Fibroblast of skin of left biceps (primary cell): ENCODE measurements around the gene SSC4D.
"Not testable (repeated sequence)": the region's sequence is repeated elsewhere in the genome, so short reads cannot be mapped to it uniquely, and the experiment has no call there.

Experiments used
- DNase-seq, 2 experiments: peaks; one replicate each; pipeline ENCODE4 v3.0.0-alpha.2; 2013; ENCODE audit warnings: low read depth in 2 of 2

The SSC4D gene

DNA sequence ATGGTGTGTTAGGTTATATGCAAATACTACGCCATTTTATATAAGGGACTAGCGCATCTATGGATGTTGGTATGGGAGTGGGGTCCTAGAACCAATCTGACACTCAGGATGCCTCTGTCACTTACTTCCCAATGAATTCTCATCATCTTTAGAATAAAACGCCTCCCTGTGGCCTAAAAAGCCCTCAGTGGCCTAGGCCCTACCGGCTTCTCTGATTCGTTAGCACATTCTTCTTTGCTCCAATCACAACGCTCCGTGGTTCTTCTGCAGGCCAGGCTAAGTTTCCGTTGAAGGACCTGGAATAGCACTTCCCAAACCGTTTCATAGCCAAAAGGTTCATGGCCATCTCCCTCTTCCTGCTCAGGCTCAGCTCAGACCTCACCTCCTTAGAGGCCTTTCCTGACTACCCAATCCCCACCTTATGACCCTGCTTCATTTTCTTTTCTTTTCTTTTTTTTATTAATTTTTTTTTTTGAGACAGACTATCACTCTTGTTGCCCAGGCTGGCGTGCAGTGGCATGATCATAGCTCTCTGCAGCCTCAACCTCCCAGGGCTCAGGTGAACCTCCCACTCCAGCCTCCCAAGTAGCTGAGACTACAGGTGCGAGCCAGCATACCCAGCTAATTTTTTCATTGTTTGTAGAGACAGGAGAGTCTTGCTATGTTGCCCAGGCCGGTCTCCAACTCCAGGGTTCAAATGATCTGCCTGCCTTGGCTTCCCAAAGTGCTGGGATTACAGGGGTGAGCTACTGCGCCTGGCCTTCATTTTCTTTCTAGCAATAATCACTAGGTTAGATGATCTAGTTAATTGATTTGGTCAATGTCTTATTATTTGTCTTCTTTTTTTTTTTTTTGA, 26.2 kb downstream of the SSC4D start:
- no peak for DNase-seq

DNA sequence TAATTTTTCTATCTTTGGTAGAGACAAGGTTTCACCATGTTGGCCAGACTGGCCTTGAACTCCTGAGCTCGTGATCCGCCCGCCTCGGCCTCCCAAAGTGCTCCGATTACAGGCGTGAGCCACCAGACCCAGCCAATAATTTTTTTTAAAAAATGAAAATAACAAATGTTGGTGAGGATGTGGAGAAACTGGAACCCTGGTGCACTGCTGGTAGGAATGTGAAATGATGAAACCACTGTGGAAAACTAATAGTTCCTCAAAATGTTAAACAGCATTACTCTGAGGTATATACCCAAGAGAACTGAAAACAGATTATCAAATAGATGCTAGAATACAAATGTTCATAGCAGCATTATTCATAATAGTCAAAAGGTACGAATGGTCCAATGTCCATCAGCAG, 27.7 kb downstream of the SSC4D start:
- DNase-seq = no peak

DNA sequence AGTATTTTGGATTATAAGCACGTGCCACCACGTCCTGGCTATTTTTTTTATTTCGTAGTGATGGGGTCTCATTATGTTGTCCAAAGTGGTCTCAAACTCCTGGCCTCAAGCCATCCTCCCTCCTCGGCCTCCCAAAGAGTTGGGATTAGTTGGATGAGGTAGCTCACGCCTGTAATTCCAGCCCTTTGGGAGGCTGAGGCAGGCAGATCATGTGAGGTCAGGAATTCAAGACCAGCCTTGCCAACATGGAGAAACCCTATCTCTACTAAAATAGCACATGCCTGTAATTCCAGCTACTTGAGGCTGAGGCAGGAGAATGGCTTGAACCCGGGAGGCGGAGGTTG, 28.9 kb downstream of the SSC4D start:
- no peak for DNase-seq

DNA sequence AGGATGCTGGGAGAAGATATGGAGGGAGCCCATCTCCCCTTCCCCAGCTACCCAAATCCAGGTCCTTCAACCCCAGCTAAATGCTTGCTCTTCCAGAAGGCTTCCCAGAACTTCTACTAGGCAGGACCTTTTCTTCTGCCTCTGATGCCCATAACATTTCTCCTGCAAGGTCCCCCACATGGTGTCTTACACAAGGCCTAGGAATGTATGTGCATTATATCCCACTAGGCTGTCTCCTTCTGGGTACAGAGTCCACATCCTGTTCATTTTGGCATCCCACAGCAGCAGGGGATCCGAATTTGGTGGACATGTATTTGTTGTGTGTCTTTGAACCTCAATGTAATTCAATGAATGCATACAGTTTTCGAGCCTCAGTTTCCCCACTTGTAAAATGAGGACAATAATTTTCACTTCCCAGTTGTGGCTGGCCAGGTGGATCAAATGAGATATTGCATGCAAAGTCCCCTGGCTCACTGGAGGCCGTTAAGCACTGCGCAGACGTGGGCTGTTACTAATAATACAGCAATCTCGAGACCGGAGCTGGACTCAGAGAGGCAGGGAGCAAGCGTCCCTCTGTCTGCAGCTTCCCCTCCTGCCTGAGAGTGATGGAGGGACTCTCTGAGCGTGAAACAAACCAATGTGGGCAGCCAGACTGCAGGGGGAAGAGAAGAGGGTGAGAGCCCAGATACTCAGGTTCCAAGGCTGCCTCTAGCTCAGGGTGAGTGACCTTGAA, 32.1 kb downstream of the SSC4D start:
- no peak for DNase-seq

- DNase-seq = no peak
These were observed 34.2 kb downstream of the SSC4D start for GRCh38 chr7:76375251-76375650.

DNA sequence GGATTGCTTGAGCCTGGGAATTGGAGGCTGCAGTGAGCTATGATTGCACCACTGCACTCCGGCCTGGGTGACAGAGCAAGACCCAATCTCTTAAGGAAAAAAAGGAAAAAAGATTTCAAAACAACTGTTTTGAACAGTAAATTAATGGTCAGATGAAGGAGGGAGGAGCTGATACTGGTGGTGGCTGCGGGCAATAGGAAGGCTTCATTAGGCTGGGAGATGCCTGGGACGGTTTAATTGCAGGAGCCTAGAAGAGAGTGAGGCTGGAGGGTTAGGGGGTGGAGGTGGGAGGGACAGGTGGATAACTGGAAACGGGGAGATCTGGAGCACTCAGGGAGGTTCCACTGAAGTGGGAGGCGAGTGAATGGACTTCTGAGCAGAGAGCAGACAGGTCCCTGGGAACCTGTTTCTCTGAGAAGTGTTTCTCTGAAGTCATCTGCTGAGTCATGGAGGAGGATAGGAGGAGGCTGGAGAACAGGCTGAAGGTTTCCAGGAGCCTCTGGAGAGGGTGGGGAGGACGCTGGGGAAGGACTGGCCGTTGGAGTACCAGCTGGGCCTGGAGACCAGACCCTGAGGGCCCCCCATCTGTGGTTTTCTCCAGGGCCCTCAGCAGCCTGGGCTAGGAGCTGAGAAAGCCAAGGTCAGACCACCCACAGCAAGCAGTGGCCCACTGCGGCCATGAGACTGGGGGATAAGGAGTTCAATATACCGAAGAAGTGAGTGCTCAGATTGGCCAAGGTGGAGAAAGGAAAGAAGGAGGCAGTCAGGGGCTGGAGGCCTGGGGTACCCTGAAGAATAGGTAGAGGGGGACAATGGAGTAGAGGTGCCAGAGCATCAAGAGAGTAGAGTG, 36.3 kb downstream of the SSC4D start:
- DNase-seq = no peak

- DNase-seq = no peak
These were observed 38.1 kb downstream of the SSC4D start for GRCh38 chr7:76371396-76371795.

- no peak for DNase-seq
These were observed 40.5 kb downstream of the SSC4D start for GRCh38 chr7:76369018-76369417.

DNA sequence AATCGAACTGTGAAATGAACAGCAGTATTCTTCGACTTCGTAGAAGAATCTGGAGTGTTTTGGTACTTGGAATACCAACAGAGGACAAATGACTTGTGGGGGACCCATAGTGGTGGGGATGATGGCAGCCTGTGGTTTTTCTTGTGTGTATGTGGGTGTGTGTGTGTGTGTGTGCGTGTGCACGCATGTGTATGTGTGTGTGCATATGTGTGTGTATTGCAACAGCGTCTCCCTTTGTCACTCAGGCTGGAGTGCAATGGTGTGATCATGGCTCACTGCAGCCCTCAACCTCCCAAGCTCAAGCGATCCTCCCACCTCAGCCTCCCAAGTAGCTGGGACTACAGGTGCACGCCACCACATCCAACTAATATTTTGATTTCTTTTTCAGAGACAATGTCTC, 41.3 kb downstream of the SSC4D start:
- no peak for DNase-seq

DNA sequence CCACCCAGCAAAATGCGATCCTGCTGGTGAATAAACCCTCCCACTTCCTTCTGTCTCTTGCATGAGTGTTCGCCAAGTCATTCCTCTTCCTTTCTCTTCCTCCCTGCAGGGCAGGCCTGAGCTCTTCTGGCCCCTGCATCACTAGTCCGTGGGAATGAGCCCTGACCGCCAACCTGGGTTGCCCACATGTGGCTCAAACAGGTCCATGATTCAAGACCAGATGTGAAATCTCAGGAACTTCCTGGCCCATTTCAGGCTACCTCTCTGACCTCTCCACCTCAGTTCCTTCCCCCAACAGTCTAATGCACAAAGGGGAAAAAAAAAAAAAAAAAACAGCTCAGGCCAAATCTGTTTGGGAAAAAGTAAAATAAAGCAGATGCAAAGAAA, 45.3 kb downstream of the SSC4D start:
- no peak for DNase-seq

DNA sequence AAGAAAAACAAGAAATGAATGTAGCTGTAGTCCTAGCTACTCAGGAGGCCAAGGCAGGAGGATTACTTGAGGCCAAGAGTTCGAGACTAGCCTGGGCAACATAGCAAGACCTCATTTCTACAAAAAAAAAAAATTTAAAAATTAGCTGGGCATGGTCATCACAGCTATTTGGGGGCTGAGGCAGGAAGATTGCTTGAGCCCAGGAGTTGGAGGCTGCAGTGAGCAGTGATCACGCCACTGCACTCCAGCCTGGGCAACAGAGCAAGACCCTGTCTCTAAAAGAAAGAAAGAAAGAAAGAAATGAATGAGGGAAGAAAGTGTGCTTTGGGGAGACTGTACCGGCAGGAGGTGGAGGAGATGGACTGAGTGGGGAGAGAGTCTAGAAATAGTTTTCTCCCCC, 45.7 kb downstream of the SSC4D start:
- DNase-seq = not testable (repeated sequence)

DNA sequence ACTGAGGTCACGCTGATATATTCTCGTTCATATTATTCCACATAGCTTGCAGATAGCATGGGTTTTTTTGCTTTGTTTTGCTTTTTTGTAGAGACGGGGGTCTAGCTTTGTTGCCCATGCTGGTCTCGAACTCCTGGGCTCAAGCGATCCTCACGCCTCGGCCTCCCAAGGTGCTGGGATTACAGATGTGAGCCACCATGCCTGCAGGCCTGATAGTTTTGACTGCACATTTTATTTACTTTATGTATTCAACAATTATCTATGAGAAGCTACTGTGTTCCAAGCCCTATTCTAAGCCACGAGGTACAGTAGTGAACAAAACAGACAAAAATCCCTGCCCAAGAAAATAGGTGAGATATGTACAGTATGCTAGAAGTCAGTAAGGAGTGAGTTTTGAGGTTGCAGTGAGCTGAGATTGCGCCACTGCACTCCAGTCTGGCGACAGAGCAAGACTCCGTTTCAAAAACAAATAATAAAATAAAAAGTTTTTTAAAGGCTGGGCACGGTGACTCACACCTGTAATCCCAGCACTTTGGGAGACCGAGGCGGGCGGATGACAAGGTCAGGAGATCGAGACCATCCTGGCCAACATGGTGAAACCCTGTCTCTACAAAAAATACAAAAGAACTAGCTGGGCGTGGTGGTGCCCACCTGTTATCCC, 49.4 kb downstream of the SSC4D start:
- no peak for DNase-seq

DNA sequence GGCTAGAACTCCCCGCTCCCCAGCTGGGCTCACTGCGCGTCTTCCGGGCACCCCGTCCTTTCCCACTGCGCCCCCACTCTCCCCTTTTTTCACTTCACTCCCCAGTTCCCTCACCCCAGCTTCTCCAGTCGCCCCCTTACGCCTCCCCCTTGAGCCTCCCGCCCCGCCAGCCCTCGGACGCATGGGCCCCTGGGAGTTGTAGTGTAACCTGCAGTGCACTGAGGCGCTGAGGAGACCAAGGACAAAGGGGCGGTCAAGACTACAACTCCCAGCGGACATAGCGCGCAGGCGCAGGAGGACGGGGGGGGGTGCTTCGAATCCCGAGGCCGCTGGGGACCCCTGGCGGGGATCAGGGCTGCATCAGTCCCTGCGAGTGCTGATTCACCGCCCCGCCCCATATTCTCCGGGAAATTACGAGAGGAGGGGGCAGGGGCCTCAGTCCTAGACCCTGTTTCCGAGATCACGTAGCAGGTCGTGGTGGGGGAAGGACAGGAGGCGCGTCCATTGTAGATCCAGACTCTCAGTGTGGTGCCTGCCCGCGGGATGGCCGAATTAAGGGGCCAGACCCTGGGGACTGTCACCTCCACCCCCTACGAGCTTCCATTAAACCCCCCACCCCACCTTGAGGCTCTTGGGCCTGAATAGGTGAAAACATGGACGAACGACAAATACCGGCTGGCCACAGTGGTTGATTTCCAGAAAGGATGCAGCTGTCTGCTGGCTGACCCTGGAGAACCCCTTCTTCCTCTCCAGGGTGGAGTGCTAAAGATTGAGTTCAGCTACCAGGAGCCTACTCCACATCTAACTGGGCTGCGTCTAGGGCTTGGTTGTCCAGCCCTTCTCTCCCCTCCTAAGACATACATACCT, 50.2 kb downstream of the SSC4D start:
- peak; percentile 97 for DNase-seq

DNA sequence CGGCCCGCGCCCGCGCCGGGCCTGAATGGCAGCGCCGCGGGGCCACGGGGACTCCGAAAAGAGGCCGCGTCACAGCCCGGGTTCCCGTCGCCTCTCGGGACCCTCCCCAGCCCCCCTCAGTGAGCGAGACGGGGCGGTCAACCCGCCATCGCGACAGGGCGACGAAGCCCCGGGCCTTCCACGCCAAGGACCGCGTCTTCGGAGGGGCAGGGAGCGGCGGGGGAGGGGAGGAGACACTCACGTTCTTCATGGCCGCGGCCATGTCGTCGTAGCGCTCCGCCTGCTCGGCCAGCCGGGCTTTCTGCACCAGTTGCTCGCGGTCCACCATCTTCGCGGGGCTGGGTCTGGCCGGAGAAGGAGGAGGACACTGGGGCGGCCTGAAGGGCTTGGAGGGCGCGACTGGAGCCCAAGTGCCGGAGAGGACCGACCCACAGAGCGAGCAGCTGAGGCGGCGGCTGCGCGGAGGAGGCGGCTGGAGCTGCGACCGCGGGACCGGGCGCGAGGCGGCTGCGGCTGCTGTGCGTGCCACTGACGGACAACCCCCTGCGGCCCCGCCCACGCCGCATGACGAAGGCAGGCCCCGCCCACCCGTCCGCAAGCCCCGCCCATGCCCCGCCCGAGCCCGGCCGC, 50.9 kb downstream of the SSC4D start, which contains the start of gene YWHAG:
Gene YWHAG, minus strand, starts transcription at position 511 of the 630 bp plus-strand sequence. Its CDS starts 183 bp downstream, at position 328.
- DNase-seq = peak; percentile 62 to 68

DNA sequence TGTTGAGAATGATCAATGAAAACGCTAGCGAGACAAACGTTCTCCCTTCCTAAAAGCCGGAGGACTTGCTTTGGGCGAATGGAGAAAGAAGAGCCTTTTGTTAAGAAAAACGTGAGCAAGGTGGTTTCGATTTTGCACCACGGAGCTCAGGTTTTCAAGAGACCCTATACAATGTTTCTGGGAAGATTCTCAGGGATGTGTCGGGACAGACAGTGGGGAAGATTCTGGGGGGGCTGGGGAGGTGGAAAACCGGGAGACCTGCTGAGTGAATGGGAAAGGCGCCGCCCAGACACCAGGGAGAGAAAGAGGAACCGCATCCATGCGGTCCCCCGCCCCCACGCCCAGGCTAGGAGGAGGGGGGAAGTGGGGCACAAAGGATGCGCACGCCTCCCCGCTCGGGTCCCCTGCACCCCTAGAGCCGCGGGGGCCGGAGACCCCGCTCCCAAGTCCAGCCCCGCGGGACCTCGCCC, 51.5 kb downstream of the SSC4D start:
- no peak for DNase-seq

GRCh38 chr7:76357475-76358010, 52.0 kb downstream of the SSC4D start:
- no peak for DNase-seq

DNA sequence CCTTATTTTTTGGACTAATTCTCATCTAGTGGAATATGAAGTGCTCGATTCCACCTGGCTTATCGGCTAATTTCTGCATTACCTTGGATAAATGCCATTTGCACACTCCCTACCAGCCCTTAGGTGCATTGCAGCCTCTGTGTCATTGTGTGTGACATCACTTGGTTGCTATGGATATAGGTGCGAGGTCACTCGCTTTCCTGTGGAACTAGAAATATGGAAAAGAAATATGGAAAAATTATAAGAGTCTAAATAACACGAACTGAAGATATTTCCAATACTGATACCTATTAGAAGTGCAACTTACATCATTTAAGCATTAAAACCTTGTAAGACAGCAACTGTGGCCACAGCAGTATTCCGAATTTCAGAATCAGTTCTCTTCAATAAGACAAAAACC, 52.7 kb downstream of the SSC4D start:
- DNase-seq = no peak

GRCh38 chr7:76356115-76356514, 53.4 kb downstream of the SSC4D start:
- DNase-seq = no peak

GRCh38 chr7:76354981-76355730, 54.3 kb downstream of the SSC4D start:
- no peak for DNase-seq
